ENCODE data around the gene HESX1. TPM values are rescaled to one million over a fixed set of nuclear protein-coding genes. Genes with fewer than 3 reads are reported as not detected.
A peak's percentile ranks its signal among the peaks of the same experiment; 100 is the strongest.

HESX1 gene
- total and polyA plus RNA-seq, 2 of the 8 experiments (the other 6 are each of a cell fraction or from before 2014, with no cell fraction given) = 7.1 to 12.0 TPM

GRCh38 chr3:57158813-57159738 lies 40.7 kb downstream of the HESX1 start (continued):
- TF ChIP-seq EZH2 (IDR thresholded peaks at IDR 0.05; ENCODE audit: low read depth, low read length, severe bottlenecking) (no peak), TAF1 (IDR thresholded peaks at IDR 0.05; ENCODE audit: low read depth, low read length) (no peak), YY1 (IDR thresholded peaks at IDR 0.05; ENCODE audit: low read depth, low read length) (0 out of 2 replicates have a peak, but pooled peaks have one; percentile 14), TEAD4 (IDR thresholded peaks at IDR 0.05; ENCODE audit: low read depth, low read length) (peak; percentile 55; the same call in 1 of the 2 replicates), BACH1 (IDR thresholded peaks at IDR 0.05; ENCODE audit: low read length) (no peak), CTBP2 (IDR thresholded peaks at IDR 0.05; ENCODE audit: borderline replicate concordance, insufficient read depth, insufficient read length, low read length) (peak; percentile 80), ZNF274 (IDR thresholded peaks at IDR 0.05; ENCODE audit: borderline replicate concordance, extremely low read depth, low read length) (no peak), BCL11A (IDR thresholded peaks at IDR 0.05; ENCODE audit: low read depth in 2 of 2, low read length in 2 of 2) (no peak), RFX5 (IDR thresholded peaks at IDR 0.05; ENCODE audit: borderline replicate concordance, low read depth, low read length) (no peak), HDAC6 (IDR thresholded peaks at IDR 0.05; ENCODE audit: low read depth, low read length) (no peak), GABPA (IDR thresholded peaks at IDR 0.05; ENCODE audit: borderline replicate concordance, insufficient read depth, low read length) (no peak), SIN3A (conservative IDR thresholded peaks at IDR 0.05 in 1 of 2, IDR thresholded peaks at IDR 0.05 in 1 of 2; ENCODE audit: low read depth in 1 of 2, low read length in 2 of 2) (no peak), ATF3 (IDR thresholded peaks at IDR 0.05; ENCODE audit: insufficient read depth, low read depth, low read length) (no peak)

Data from H1 (cell line).